ENCODE data around the gene LMBR1. TPM values are rescaled to one million over a fixed set of nuclear protein-coding genes. Genes with fewer than 3 reads are reported as not detected.

Gene LMBR1
- total and polyA plus RNA-seq, 2 of the 13 experiments (the other 11 are each of a cell fraction or from before 2014, with no cell fraction given): 20.9 to 39.6 TPM

- no peak for TF ChIP-seq ZNF451 (CRISPR knock-in tag; IDR thresholded peaks at IDR 0.05)
- no peak for TF ChIP-seq ISX (CRISPR knock-in tag; conservative IDR thresholded peaks at IDR 0.05)
- TF ChIP-seq ZNF552 (CRISPR knock-in tag; IDR thresholded peaks at IDR 0.05; ENCODE audit: borderline replicate concordance): no peak
- no peak for TF ChIP-seq ZNF839 (CRISPR knock-in tag; IDR thresholded peaks at IDR 0.05; ENCODE audit: borderline replicate concordance)
- TF ChIP-seq ZNF446 (CRISPR knock-in tag; IDR thresholded peaks at IDR 0.05): no peak
- no peak for TF ChIP-seq ZSCAN20 (CRISPR knock-in tag; IDR thresholded peaks at IDR 0.05; ENCODE audit: borderline replicate concordance)
- TF ChIP-seq PBX2 (CRISPR knock-in tag; IDR thresholded peaks at IDR 0.05): no peak
Measured at GRCh38 chr7:156673454-156673853, 219.5 kb downstream of the LMBR1 start (continued).

GRCh38 chr7:156669035-156669828 is 223.8 kb downstream of the LMBR1 start:
- CTCF ChIA-PET (ENCODE audit: low intra/inter-chr PET ratio, low total read pairs): no interaction called here
- BruUV-seq (replicated peaks): no TSS peak
- ATAC-seq: no peak
- intact Hi-C loops (cut with micrococcal nuclease; ENCODE audit: unreplicated experiment): loop anchor here (5.0 kb wide), 2 partner anchors 78 to 93 kb away; no protein-coding TSS in a partner anchor
- Histone ChIP-seq H4K20me1 (ENCODE audit: insufficient read depth, low read length) (no peaks in the 10 kb centered on the region), H3K4me2 (ENCODE audit: low read depth, low read length) (no peak overlapping the region), H3K36me3 (replicated peaks in 1 of 2; ENCODE audit: control insufficient read depth in 1 of 2, insufficient read depth in 2 of 2, low read length in 2 of 2) (0 out of 5 replicates have a peak, but pooled peaks cover 0 to under 1% of the 10 kb centered on the region in 2 experiments), H3K9ac (ENCODE audit: insufficient read depth, low read depth, low read length) (no peak overlapping the region), H2AFZ (ENCODE audit: low read length) (no peak overlapping the region), H3K4me1 (ENCODE audit: insufficient read depth, low read length) (peaks cover 36% of the 10 kb centered on the region), H3K27me3 (ENCODE audit: control insufficient read depth in 1 of 2, insufficient read depth in 2 of 2, low read length in 2 of 2) (no peaks in the 10 kb centered on the region), H3K79me2 (ENCODE audit: insufficient read depth, low read length) (no peaks in the 10 kb centered on the region), H3K9me3 (ENCODE audit: low read length) (no peaks in the 10 kb centered on the region), H3K4me3 (replicated peaks in 1 of 3; ENCODE audit: insufficient read depth in 1 of 3, low read depth in 2 of 3, low read length in 3 of 3) (no peak overlapping the region), H3K27ac (ENCODE audit: extremely low read length, insufficient read depth, low read length) (no peak overlapping the region)
- TF ChIP-seq AGO2 (optimal IDR thresholded peaks at IDR 0.05; ENCODE audit: low read depth, low read length) (peak; percentile 67), FLYWCH1 (CRISPR knock-in tag; IDR thresholded peaks at IDR 0.05) (no peak)
- 97% methylated on average over 13 of the region's 19 CpGs for WGBS (ENCODE audit: low lambda C conversion rate)
- DNase-seq (ENCODE audit: low spot score): no peak
- in situ Hi-C loops (cut with HindIII; ENCODE audit: extremely low pct_ligation_motif_present, low pct_unique_long_range_greater_than_20kb): no loop called here
- FAIRE-seq: no peak
- POLR2A ChIA-PET: no interaction called here

Data from HepG2 (cell line).